Stomach (tissue), 9 donors: ENCODE results near the gene IFT52. TPM values are rescaled to one million over a fixed set of nuclear protein-coding genes. Genes with fewer than 3 reads are reported as not detected.

Experiments used
- DNase-seq, 2 donors: peaks; one replicate each; pipeline versions ENCODE4 v3.0.0 to v3.0.0-alpha.2; 2013 to 2019
- H3K27ac ChIP-seq, 5 donors: fragments of 200-600 bp in 4 of 5; sonication (generic) in 4 of 5; one replicate each; pipeline ENCODE4 v1.5.1; 2013 to 2019; ENCODE audit warnings: mild to moderate bottlenecking in 1 of 5, moderate library complexity in 1 of 5
- H3K27me3 ChIP-seq, 3 donors: fragments of 200-600 bp; sonication (generic); one replicate each; pipeline ENCODE4 v1.5.1; 2017 to 2019; ENCODE audit warnings: mixed run types in 1 of 3
- H3K36me3 ChIP-seq, 4 donors: fragments of 200-600 bp; sonication (generic); 1 replicate in 3 of 4; 2 replicates in 1 of 4; pipeline ENCODE4 v1.5.1; 2016 to 2019
- H3K4me1 ChIP-seq, 4 donors: fragments of 200-600 bp; sonication (generic); one replicate each; pipeline ENCODE4 v1.5.1; 2016 to 2019
- H3K4me3 ChIP-seq, 4 donors: fragments of 200-600 bp; sonication (generic) in 3 of 4; one replicate each; pipeline ENCODE4 v1.5.1; 2016 to 2019; ENCODE audit warnings: mild to moderate bottlenecking in 1 of 4
- H3K9me3 ChIP-seq, 4 donors: fragments of 200-600 bp; sonication (generic); one replicate each; pipeline ENCODE4 v1.5.1; 2016 to 2019
- CTCF ChIP-seq, 7 experiments: fragments of 450-650 bp in 4 of 7; fragments of 200-600 bp in 3 of 7; sonication (generic) in 3 of 7; IDR thresholded peaks; one replicate each; pipeline ENCODE4 v1.5.1; 2016 to 2019; ENCODE audit warnings: antibody characterized with exemption in 7 of 7, control low read depth in 2 of 7, mild to moderate bottlenecking in 1 of 7
- EP300 ChIP-seq: sonication (generic); formaldehyde crosslinking; IDR thresholded peaks from one replicate; pipeline ENCODE4 v1.6.1; 2017; ENCODE audit warnings: antibody characterized with exemption
- POLR2A ChIP-seq, 4 donors: fragments of 450-650 bp; IDR thresholded peaks; one replicate each; pipeline ENCODE4 v1.6.1; 2016; ENCODE audit warnings: antibody characterized with exemption in 4 of 4, control low read depth in 2 of 4, mild to moderate bottlenecking in 1 of 4, moderate library complexity in 1 of 4
- POLR2AphosphoS5 ChIP-seq, 3 donors: sonication (generic); formaldehyde crosslinking; IDR thresholded peaks; one replicate each; pipeline ENCODE4 v1.6.1; 2016; ENCODE audit warnings: antibody characterized with exemption in 3 of 3
- WGBS, 5 donors: extraction: QIAGEN DNeasy Blood & Tissue Kit in 3 of 5; methylation state at CpG; one replicate each; pipeline versions ENCODE4 v1.1.5 to v1.1.7; 2013 to 2018; 5-methylcytosine and 5-hydroxymethylcytosine counted together
- intact Hi-C: fragments of 100-400 bp; cut with DNase I; formaldehyde crosslinking; loops from one replicate; pipeline ENCODE4 v1.15.1; 2023; ENCODE audit warnings: low total_unique reads
- polyA plus RNA-seq, 3 donors: library from polyadenylated mRNA; stranded (reverse); fragments of 200-250 nt; gene quantifications; one replicate each; pipeline ENCODE4 v1.2.3, GENCODE V29; 2013
- total RNA-seq, 5 donors: library from RNA; depleted of rRNA; stranded (reverse); fragments of >200 nt; gene quantifications; one replicate each; pipeline versions ENCODE4 v1.1.0 to v1.2.3, GENCODE V29; 2014 to 2016
- donor health status: healthy with polysubstance abuse.
- donor health status: Bipolar disorder and iron deficiency.
- donor health status: healthy.

IFT52 gene
- total and polyA plus RNA-seq, 8 donors = 0.45 to 41.5 (median 12.9) TPM; not detected in 1

GRCh38 chr20:43563991-43564390 is 26.7 kb upstream of the IFT52 start:
- peaks cover 7 to 24% (median 18%) of the 10 kb centered on the region in 4 donors for H3K36me3 ChIP-seq
- no peak overlapping the region for H3K4me3 ChIP-seq
- intact Hi-C loops = no loop called here
- H3K27ac ChIP-seq = no peak overlapping the region
- no peaks in the 10 kb centered on the region for H3K27me3 ChIP-seq
- DNase-seq = no peak
- TF ChIP-seq POLR2A (IDR thresholded peaks at IDR 0.05) = no peak
- no peak for TF ChIP-seq CTCF (IDR thresholded peaks at IDR 0.05)
- no peak for TF ChIP-seq EP300
- TF ChIP-seq POLR2AphosphoS5 (IDR thresholded peaks at IDR 0.05) = no peak
- H3K4me1 ChIP-seq = peaks cover 0 to 13% (median 4%) of the 10 kb centered on the region in 4 donors
- no peaks in the 10 kb centered on the region for H3K9me3 ChIP-seq
- WGBS, 5 donors = 91 to 97% (median 92%) methylated on average over 4 to 7 of the region's 7 CpGs

GRCh38 chr20:43564455-43564854 is 26.3 kb upstream of the IFT52 start:
- WGBS, 5 donors = 93 to 98% (median 97%) methylated on average over 8 of the region's 8 CpGs

GRCh38 chr20:43564993-43565757 is 25.6 kb upstream of the IFT52 start:
- Histone ChIP-seq H3K9me3 (no peaks in the 10 kb centered on the region), H3K4me3 (no peak overlapping the region), H3K27me3 (no peaks in the 10 kb centered on the region), H3K36me3 (peaks cover 18 to 36% (median 29%) of the 10 kb centered on the region in 4 donors), H3K4me1 (peaks cover 0 to 13% (median 4%) of the 10 kb centered on the region in 4 donors), H3K27ac (no peak overlapping the region)
- intact Hi-C loops = no loop called here
- DNase-seq = peak in 1 of 2 donors; percentile 28
- TF ChIP-seq EP300 (no peak), POLR2A (IDR thresholded peaks at IDR 0.05) (no peak), CTCF (IDR thresholded peaks at IDR 0.05) (no peak)
- WGBS, 5 donors = 36 to 87% (median 56%) methylated on average over 2 to 18 of the region's 18 CpGs

More at GRCh38 chr20:43564455-43564854, 26.3 kb upstream of the IFT52 start:
- Histone ChIP-seq H3K9me3 (no peaks in the 10 kb centered on the region), H3K4me1 (peaks cover 0 to 13% (median 4%) of the 10 kb centered on the region in 4 donors), H3K4me3 (no peak overlapping the region), H3K36me3 (peaks cover 11 to 29% (median 23%) of the 10 kb centered on the region in 4 donors), H3K27ac (no peak overlapping the region), H3K27me3 (no peaks in the 10 kb centered on the region)
- no peak for DNase-seq
- intact Hi-C loops = no loop called here
- TF ChIP-seq EP300 = no peak
- TF ChIP-seq CTCF (IDR thresholded peaks at IDR 0.05) = no peak
- TF ChIP-seq POLR2A (IDR thresholded peaks at IDR 0.05) = no peak
- no peak for TF ChIP-seq POLR2AphosphoS5 (IDR thresholded peaks at IDR 0.05)

GRCh38 chr20:43565758-43566104 is 25.0 kb upstream of the IFT52 start:
- Histone ChIP-seq H3K27ac (no peak overlapping the region), H3K27me3 (no peaks in the 10 kb centered on the region), H3K9me3 (no peaks in the 10 kb centered on the region), H3K36me3 (peaks cover 23 to 41% (median 35%) of the 10 kb centered on the region in 4 donors), H3K4me1 (peaks cover 0 to 13% (median 4%) of the 10 kb centered on the region in 4 donors), H3K4me3 (no peak overlapping the region)
- intact Hi-C loops = no loop called here
- DNase-seq = no peak
- TF ChIP-seq POLR2A (IDR thresholded peaks at IDR 0.05) (no peak), POLR2AphosphoS5 (IDR thresholded peaks at IDR 0.05) (no peak), EP300 (no peak), CTCF (IDR thresholded peaks at IDR 0.05) (no peak)
- WGBS, 5 donors = 74 to 96% (median 91%) methylated on average over 3 to 4 of the region's 4 CpGs
